ENCODE results near the gene TRIM28.

TRIM28 gene

GRCh38 chr19:58549664-58550361 lies 5.9 kb downstream of the TRIM28 start:
- DNase-seq: peak; percentile 54

- DNase-seq: peak; percentile 55
These were observed 6.7 kb downstream of the TRIM28 start for GRCh38 chr19:58550362-58551122.

GRCh38 chr19:58551123-58551497 lies 7.2 kb downstream of the TRIM28 start:
- peak; percentile 51 for DNase-seq

GRCh38 chr19:58551577-58552471 lies 8.0 kb downstream of the TRIM28 start:
- peak; percentile 59 for DNase-seq

GRCh38 chr19:58552655-58553054 lies 8.8 kb downstream of the TRIM28 start:
- DNase-seq: no peak

GRCh38 chr19:58553799-58554493 lies 10.1 kb downstream of the TRIM28 start:
- DNase-seq: no peak

- DNase-seq: peak; percentile 100
These were observed 10.9 kb downstream of the TRIM28 start, which contains the start of gene CHMP2A for GRCh38 chr19:58554494-58555368. CHMP2A (minus strand) TSS chr19:58555105; CDS start chr19:58554212, 893 bp downstream.

GRCh38 chr19:58555369-58555885 lies 11.6 kb downstream of the TRIM28 start:
- no peak for DNase-seq

- DNase-seq: peak; percentile 53
These were observed 12.2 kb downstream of the TRIM28 start for GRCh38 chr19:58555920-58556621.

GRCh38 chr19:58556622-58557220 lies 12.9 kb downstream of the TRIM28 start:
- DNase-seq: peak; percentile 56

- peak; percentile 53 for DNase-seq
These were observed 13.6 kb downstream of the TRIM28 start for GRCh38 chr19:58557221-58558065.

GRCh38 chr19:58558066-58558622 lies 14.3 kb downstream of the TRIM28 start, which contains the start of gene UBE2M:
UBE2M (minus strand) TSS chr19:58558611; CDS start chr19:58558381, 230 bp downstream.
- DNase-seq: peak; percentile 79

GRCh38 chr19:58558623-58559274 lies 14.9 kb downstream of the TRIM28 start:
- peak; percentile 99 for DNase-seq

- peak; percentile 91 for DNase-seq
These were observed 15.6 kb downstream of the TRIM28 start for GRCh38 chr19:58559275-58560006.

- no peak for DNase-seq
These were observed 16.4 kb downstream of the TRIM28 start for GRCh38 chr19:58560007-58560887.

GRCh38 chr19:58560921-58561320 lies 17.1 kb downstream of the TRIM28 start:
- DNase-seq: no peak
